GM23338 (cell line): ENCODE measurements around the gene QRICH2. TPM values are rescaled to one million over a fixed set of nuclear protein-coding genes. Genes with fewer than 3 reads are reported as not detected.

Experiments
- ATAC-seq: fragments of 200-7000 bp; cut with Tn5 transposase; 3 replicates; pipeline ENCODE4 v1.9.1; 2020
- DNase-seq: peaks from one replicate; pipeline ENCODE4 v3.0.0-alpha.2; 2015; ENCODE audit warnings: low spot score
- H2AFZ ChIP-seq: fragments of 200-600 bp; sonication (generic); 2 replicates; pipeline ENCODE4 v1.8.0; 2016; ENCODE audit warnings: antibody characterized with exemption, mild to moderate bottlenecking, moderate library complexity
- H3F3A ChIP-seq: fragments of 200-600 bp; sonication (generic); replicated peaks from 2 replicates; pipeline ENCODE4 v1.8.0; 2017; ENCODE audit warnings: antibody characterized with exemption, mixed run types, low read depth
- H3K27ac ChIP-seq: fragments of 200-600 bp; sonication (generic); 2 replicates; pipeline ENCODE4 v1.6.1; 2016; ENCODE audit warnings: low read depth
- H3K27me3 ChIP-seq: fragments of 200-600 bp; sonication (generic); 2 replicates; pipeline ENCODE4 v1.8.0; 2016; ENCODE audit warnings: mild to moderate bottlenecking, mixed run types, moderate library complexity; ENCODE audit not compliant: insufficient read depth
- H3K36me3 ChIP-seq: fragments of 200-600 bp; sonication (generic); 2 replicates; pipeline ENCODE4 v1.8.0; 2016; ENCODE audit warnings: mild to moderate bottlenecking; ENCODE audit not compliant: insufficient read depth
- H3K4me1 ChIP-seq: fragments of 200-600 bp; sonication (generic); 2 replicates; pipeline ENCODE4 v1.8.0; 2016; ENCODE audit warnings: mild to moderate bottlenecking, moderate library complexity; ENCODE audit not compliant: insufficient read depth
- H3K4me2 ChIP-seq: fragments of 200-600 bp; sonication (generic); 2 replicates; pipeline ENCODE4 v1.7.1; 2017; ENCODE audit warnings: mixed run types
- H3K4me3 ChIP-seq: fragments of 200-600 bp; sonication (generic); 2 replicates; pipeline ENCODE4 v1.6.1; 2016; ENCODE audit warnings: mixed run types
- H3K79me2 ChIP-seq: fragments of 200-600 bp; sonication (generic); replicated peaks from 2 replicates; pipeline ENCODE4 v1.8.0; 2017; ENCODE audit warnings: mild to moderate bottlenecking; ENCODE audit not compliant: insufficient read depth
- H3K9me2 ChIP-seq: fragments of 200-600 bp; sonication (generic); 2 replicates; pipeline ENCODE4 v1.8.0; 2017; ENCODE audit not compliant: insufficient read depth
- H4K20me1 ChIP-seq: fragments of 200-600 bp; sonication (generic); replicated peaks from 2 replicates; pipeline ENCODE4 v1.8.0; 2017; ENCODE audit warnings: mild to moderate bottlenecking; ENCODE audit not compliant: insufficient read depth
- H3K27ac Mint-ChIP-seq: 2 replicates; pipeline ENCODE4 v1.8.0; 2020; ENCODE audit warnings: inconsistent platforms, mild to moderate bottlenecking, moderate library complexity, mixed read lengths
- H3K27me3 Mint-ChIP-seq: 3 replicates; pipeline ENCODE4 v1.8.0; 2022; ENCODE audit warnings: low read depth, mild to moderate bottlenecking, moderate library complexity, mixed read lengths, inconsistent platforms; ENCODE audit not compliant: insufficient read depth, poor library complexity
- H3K36me3 Mint-ChIP-seq: 3 replicates; pipeline ENCODE4 v1.8.0; 2021; ENCODE audit warnings: low read depth, mild to moderate bottlenecking, inconsistent platforms, moderate library complexity, mixed read lengths
- H3K4me1 Mint-ChIP-seq: 3 replicates; pipeline ENCODE4 v1.8.0; 2020; ENCODE audit warnings: mild to moderate bottlenecking, inconsistent platforms, mixed read lengths
- H3K4me3 Mint-ChIP-seq: 3 replicates; pipeline ENCODE4 v1.8.0; 2021; ENCODE audit warnings: moderate library complexity, mild to moderate bottlenecking, inconsistent platforms, mixed read lengths
- H3K9me3 Mint-ChIP-seq: 3 replicates; pipeline ENCODE4 v1.8.0; 2020; ENCODE audit warnings: moderate library complexity, mild to moderate bottlenecking, inconsistent platforms, mixed read lengths
- CREB1 ChIP-seq: fragments of 250-450 bp; sonication (Bioruptor Pico); IDR thresholded peaks from 2 replicates; pipeline ENCODE4 v1.5.0; 2020; ENCODE audit warnings: low read depth, mild to moderate bottlenecking, moderate library complexity
- EZH2 ChIP-seq: fragments of 200-600 bp; sonication (generic); IDR thresholded peaks from one replicate; pipeline ENCODE4 v1.8.0; 2017; ENCODE audit warnings: antibody characterized with exemption, mild to moderate bottlenecking, low read depth; ENCODE audit not compliant: unreplicated experiment
- EZH2phosphoT487 ChIP-seq: fragments of 200-600 bp; sonication (generic); IDR thresholded peaks from one replicate; pipeline ENCODE4 v1.8.1; 2018; ENCODE audit warnings: antibody characterized with exemption; ENCODE audit not compliant: unreplicated experiment
- JUNB ChIP-seq: IDR thresholded peaks from one replicate; pipeline ENCODE4 v1.6.1; 2016; ENCODE audit warnings: antibody characterized with exemption; ENCODE audit not compliant: unreplicated experiment
- NANOG ChIP-seq: IDR thresholded peaks from 2 replicates; pipeline ENCODE4 v1.6.1; 2016; ENCODE audit warnings: antibody characterized with exemption, borderline replicate concordance
- REST ChIP-seq: IDR thresholded peaks from one replicate; pipeline ENCODE4 v1.6.1; 2018; ENCODE audit warnings: antibody characterized with exemption; ENCODE audit not compliant: unreplicated experiment
- STAT1 ChIP-seq: IDR thresholded peaks from one replicate; pipeline ENCODE4 v1.6.1; 2016; ENCODE audit warnings: antibody characterized with exemption; ENCODE audit not compliant: unreplicated experiment
- ZNF114 ChIP-seq: fragments of 250-450 bp; sonication (Bioruptor Pico); IDR thresholded peaks from 2 replicates; pipeline ENCODE4 v1.5.0; 2020; ENCODE audit warnings: mild to moderate bottlenecking, moderate library complexity
- ZNF462 ChIP-seq: fragments of 250-450 bp; sonication (Bioruptor Pico); IDR thresholded peaks from 2 replicates; pipeline ENCODE4 v1.5.0; 2020; ENCODE audit warnings: mild to moderate bottlenecking, moderate library complexity
- polyA plus RNA-seq: library from polyadenylated mRNA; unstranded; fragments of >200 nt; fragmentation: Nextera tagmentation; extraction: Ambion mirVana; gene quantifications from 2 replicates; pipeline ENCODE4 v1.2.1, GENCODE V29; 2016
- total RNA-seq: library from RNA; depleted of rRNA; stranded (reverse); fragments of >200 nt; shearing (Covaris generic); gene quantifications from 2 replicates; pipeline ENCODE4 v1.2.3, GENCODE V29; 2014

QRICH2 gene
- total and polyA plus RNA-seq, 2 experiments from 2014 or later = 2.2 to 3.7 TPM

GRCh38 chr17:76296186-76296585, 11.9 kb downstream of the QRICH2 start (continued):
- TF ChIP-seq REST (no peak), JUNB (no peak)

- no peak overlapping the region for H3K27ac ChIP-seq
- H3K36me3 ChIP-seq = no peaks in the 10 kb centered on the region
- no peaks in the 10 kb centered on the region for H3K4me1 ChIP-seq
- no peak for DNase-seq
- H3K27me3 Mint-ChIP-seq = peaks cover 4% of the 10 kb centered on the region
- no peak overlapping the region for H3K4me3 Mint-ChIP-seq
- H3K4me3 ChIP-seq = no peak overlapping the region
- no peaks in the 10 kb centered on the region for H3K4me1 Mint-ChIP-seq
- TF ChIP-seq NANOG (no peak), STAT1 (no peak), CREB1 (CRISPR knock-in tag) (no peak), EZH2 (no peak), EZH2phosphoT487 (no peak), ZNF114 (no peak), REST (no peak), ZNF462 (no peak)
- no peaks in the 10 kb centered on the region for H3K9me3 Mint-ChIP-seq
- no peak for ATAC-seq
- peaks cover 3% of the 10 kb centered on the region for H3K36me3 Mint-ChIP-seq
- H3K27ac Mint-ChIP-seq = no peak overlapping the region
- no peaks in the 10 kb centered on the region for H3K9me2 ChIP-seq
- no peaks in the 10 kb centered on the region for H4K20me1 ChIP-seq
- H3K27me3 ChIP-seq = no peaks in the 10 kb centered on the region
- H3K79me2 ChIP-seq = no peaks in the 10 kb centered on the region
- H3K4me2 ChIP-seq = no peak overlapping the region
- no peak overlapping the region for H2AFZ ChIP-seq
- H3F3A ChIP-seq = no peaks in the 10 kb centered on the region
Observed at GRCh38 chr17:76293106-76293505, 15.0 kb downstream of the QRICH2 start.
